T-helper 1 cell (primary cell): ENCODE measurements around the gene GPRIN3.

Experiments
- DNase-seq, 5 donors: peaks; one replicate each; pipeline ENCODE4 v3.0.0-alpha.2; 2012 to 2020

Gene GPRIN3

GRCh38 chr4:89289312-89289711, 18.3 kb downstream of the GPRIN3 start:
- no peak for DNase-seq

- no peak for DNase-seq
Observed at GRCh38 chr4:89288430-89288829, 19.2 kb downstream of the GPRIN3 start.

GRCh38 chr4:89287945-89288344, 19.7 kb downstream of the GPRIN3 start:
- DNase-seq, result no peak

GRCh38 chr4:89285745-89286144, 21.9 kb downstream of the GPRIN3 start:
- no peak for DNase-seq

GRCh38 chr4:89284828-89285227, 22.8 kb downstream of the GPRIN3 start:
- DNase-seq, result no peak

GRCh38 chr4:89284020-89284424, 23.6 kb downstream of the GPRIN3 start:
- no peak for DNase-seq

- DNase-seq, result peak in 3 of 5 donors; percentile 34 to 45 (median 35)
Observed at GRCh38 chr4:89283226-89284009, 24.2 kb downstream of the GPRIN3 start.

- no peak for DNase-seq
Observed at GRCh38 chr4:89279385-89279784, 28.2 kb downstream of the GPRIN3 start.

GRCh38 chr4:89277412-89277811, 30.2 kb downstream of the GPRIN3 start:
- no peak for DNase-seq

GRCh38 chr4:89276296-89276695, 31.3 kb downstream of the GPRIN3 start:
- DNase-seq, result no peak

GRCh38 chr4:89275587-89275986, 32.0 kb downstream of the GPRIN3 start:
- no peak for DNase-seq

GRCh38 chr4:89273741-89274141, 33.9 kb downstream of the GPRIN3 start:
- DNase-seq, result no peak

- no peak for DNase-seq
Observed at GRCh38 chr4:89270792-89271191, 36.8 kb downstream of the GPRIN3 start.

GRCh38 chr4:89269121-89269666, 38.4 kb downstream of the GPRIN3 start:
- no peak for DNase-seq

- DNase-seq, result no peak
Observed at GRCh38 chr4:89268679-89269078, 38.9 kb downstream of the GPRIN3 start.

GRCh38 chr4:89267846-89268245, 39.8 kb downstream of the GPRIN3 start:
- no peak for DNase-seq

- no peak for DNase-seq
Observed at GRCh38 chr4:89267392-89267791, 40.2 kb downstream of the GPRIN3 start.

- no peak for DNase-seq
Observed at GRCh38 chr4:89266128-89266527, 41.5 kb downstream of the GPRIN3 start.

GRCh38 chr4:89263265-89263664, 44.3 kb downstream of the GPRIN3 start:
- no peak for DNase-seq

GRCh38 chr4:89259301-89260028, 48.1 kb downstream of the GPRIN3 start:
- DNase-seq, result no peak

- no peak for DNase-seq
Observed at GRCh38 chr4:89258506-89258905, 49.1 kb downstream of the GPRIN3 start.

GRCh38 chr4:89257376-89257775, 50.2 kb downstream of the GPRIN3 start:
- DNase-seq, result no peak

- no peak for DNase-seq
Observed at GRCh38 chr4:89256203-89256800, 51.3 kb downstream of the GPRIN3 start.
